ENCODE results near the gene CLDN12. TPM values are rescaled to one million over a fixed set of nuclear protein-coding genes. Genes with fewer than 3 reads are reported as not detected.
"Not testable (repeated sequence)": the region's sequence is repeated elsewhere in the genome, so short reads cannot be mapped to it uniquely, and the experiment has no call there.

Gene CLDN12
- total RNA-seq, 1 experiment from 2014 or later, result 31.5 TPM

DNA sequence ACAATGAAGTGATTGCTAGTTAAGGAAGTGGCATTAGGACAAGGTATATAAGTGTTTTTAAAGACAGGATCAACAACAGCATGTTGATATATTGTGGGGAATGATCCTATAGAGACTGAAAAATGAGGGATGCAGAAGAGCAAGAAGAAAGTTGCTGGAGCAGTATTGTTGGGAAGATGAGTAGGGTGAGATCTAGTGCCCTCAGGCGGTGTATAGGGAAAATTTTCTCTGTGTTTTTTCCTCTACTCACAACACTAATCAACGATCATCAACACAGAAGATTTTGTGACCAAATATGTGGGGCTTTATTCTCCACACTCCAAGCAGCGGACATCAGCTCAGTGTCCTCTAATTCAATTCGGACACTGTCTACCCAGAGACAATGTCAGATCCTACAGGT is 56.6 kb downstream of the CLDN12 start:
- Histone ChIP-seq H3K36me3 (replicated peaks; ENCODE audit: control insufficient read depth, insufficient read depth, low read length) (no peaks in the 10 kb centered on the region), H3K27me3 (ENCODE audit: control insufficient read depth, insufficient read depth, low read length) (no peaks in the 10 kb centered on the region), H3K4me3 (ENCODE audit: insufficient read depth, low read depth, low read length) (no peak overlapping the region)
- DNase-seq, result peak; percentile 26

DNA sequence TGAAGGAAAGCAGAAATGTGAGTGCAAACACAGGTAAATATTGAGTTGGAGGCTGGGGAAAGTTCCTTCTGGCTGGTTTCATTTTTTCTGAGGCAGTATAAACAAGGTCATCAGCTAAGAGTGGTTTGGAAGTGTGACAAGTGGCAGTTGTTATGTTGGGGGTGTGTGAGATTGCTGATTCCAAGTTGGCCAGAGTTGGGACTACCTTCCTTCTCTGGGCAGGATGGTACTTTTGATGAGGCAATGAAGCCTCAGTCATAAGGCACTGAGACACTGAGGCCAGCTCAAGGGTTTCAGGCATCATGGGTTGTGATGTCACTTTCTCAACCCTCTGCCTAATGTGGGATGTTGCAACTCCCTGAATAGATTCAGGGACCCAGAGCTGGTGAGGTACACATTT is 58.0 kb downstream of the CLDN12 start:
- Histone ChIP-seq H3K4me3 (ENCODE audit: insufficient read depth, low read depth, low read length) (no peak overlapping the region), H3K27me3 (ENCODE audit: control insufficient read depth, insufficient read depth, low read length) (no peaks in the 10 kb centered on the region), H3K36me3 (replicated peaks; ENCODE audit: control insufficient read depth, insufficient read depth, low read length) (no peaks in the 10 kb centered on the region)
- no peak for DNase-seq

DNA sequence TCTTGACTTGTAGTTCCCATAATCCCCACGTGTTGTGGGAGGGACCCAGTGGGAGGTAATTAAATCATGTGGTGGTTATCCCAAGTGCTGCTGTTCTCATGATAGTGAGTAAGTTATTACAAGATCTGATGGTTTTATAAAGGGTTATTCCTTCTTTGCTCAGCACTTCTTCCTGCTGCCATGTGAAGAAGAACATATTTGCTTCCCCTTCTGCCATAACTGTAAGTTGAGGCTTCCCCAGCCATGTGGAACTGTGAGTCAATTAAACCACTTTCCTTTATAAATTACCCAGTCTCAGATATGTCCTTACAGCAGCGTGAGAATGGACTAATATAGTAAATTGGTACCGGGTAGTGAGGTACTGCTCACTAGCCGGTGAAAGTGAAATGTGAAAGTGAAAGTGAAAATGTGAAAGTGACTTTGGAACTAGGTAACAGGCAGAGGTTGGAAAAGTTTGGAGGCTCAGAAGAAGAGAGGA is 59.9 kb downstream of the CLDN12 start:
- not testable (repeated sequence) for H3K27me3 ChIP-seq (ENCODE audit: control insufficient read depth, insufficient read depth, low read length); DNase-seq; H3K36me3 ChIP-seq (replicated peaks; ENCODE audit: control insufficient read depth, insufficient read depth, low read length); H3K4me3 ChIP-seq (ENCODE audit: insufficient read depth, low read depth, low read length)

Other genes with a start within 250 kb of the CLDN12 start
- gene STEAP1, start 249.0 kb upstream of the CLDN12 start, total RNA-seq (2014; rRNA removed; shearing (Covaris generic)), result 1.9 and 3.3 TPM in 2 replicates
- gene STEAP2, start 191.7 kb upstream of the CLDN12 start, total RNA-seq (2014; rRNA removed; shearing (Covaris generic)), result 8.8 and 15.1 TPM in 2 replicates
- gene CFAP69, start 158.3 kb upstream of the CLDN12 start, total RNA-seq (2014; rRNA removed; shearing (Covaris generic)), result 2.0 and 2.9 TPM in 2 replicates
- not detected in 2 replicates for gene FAM237B, start 82.2 kb upstream of the CLDN12 start, total RNA-seq (2014; rRNA removed; shearing (Covaris generic))
- gene GTPBP10, start 56.7 kb upstream of the CLDN12 start, total RNA-seq (2014; rRNA removed; shearing (Covaris generic)), result 12.7 and 14.6 TPM in 2 replicates
- gene PTTG1IP2, start 66.2 kb downstream of the CLDN12 start, total RNA-seq (2014; rRNA removed; shearing (Covaris generic)), result 0.90 TPM in 1 of 2 replicates, not detected in the other
- 28.6 and 37.2 TPM in 2 replicates for gene CDK14, start 192.9 kb downstream of the CLDN12 start, total RNA-seq (2014; rRNA removed; shearing (Covaris generic))